GM12878 (cell line): Measurements from ENCODE around the gene LTB4R2. TPM values are rescaled to one million over a fixed set of nuclear protein-coding genes. Genes with fewer than 3 reads are reported as not detected.

Experiments used
- ATAC-seq: fragments of 200-7000 bp; cut with Tn5 transposase; 3 replicates; pipeline ENCODE4 v1.9.1; 2020; ENCODE audit warnings: mild to moderate bottlenecking, moderate library complexity
- BruUV-seq: library from RNA; stranded (reverse); fragments of 400-500 nt; replicated peaks from 2 replicates; lab custom pipeline; 2021; lab: Mats Ljungman, UMichigan
- CTCF ChIA-PET: fragments of 300-600 bp; sonication (Branson Sonifier 250); formaldehyde crosslinking; extraction: SDS; loops from one replicate; lab custom pipeline; 2021; ENCODE audit warnings: inconsistent platforms; lab: Yijun Ruan, JAX
- POLR2A ChIA-PET: fragments of 350-600 bp; formaldehyde crosslinking; extraction: SDS; loops from one replicate; lab custom pipeline; 2021; ENCODE audit warnings: inconsistent platforms; lab: Charles Lee
- RAD21 ChIA-PET: fragments of 300-600 bp; sonication (Branson Sonifier 250); formaldehyde crosslinking; loops from one replicate; lab custom pipeline; 2023; ENCODE audit warnings: antibody characterized with exemption; ENCODE audit not compliant: unreplicated experiment; lab: Charles Lee
- SMC1A ChIA-PET: fragments of 300-600 bp; sonication (Branson Sonifier 250); formaldehyde crosslinking; loops from one replicate; lab custom pipeline; 2023; ENCODE audit not compliant: unreplicated experiment, uncharacterized antibody; lab: Charles Lee
- DNase-seq: peaks from one replicate; pipeline ENCODE4 v3.0.0-alpha.2; 2011; ENCODE audit warnings: low read depth, low spot score
- FAIRE-seq: peaks from 3 replicates; lab custom pipeline; 2011; peaks lifted over from hg19 to GRCh38; lab: Jason Lieb, UNC
- H2AFZ ChIP-seq: 2 replicates; pipeline ENCODE4 v1.6.0; 2011; ENCODE audit warnings: low read depth, low read length, control low read depth; ENCODE audit not compliant: control insufficient read depth
- H3K27ac ChIP-seq: 2 replicates; pipeline ENCODE4 v1.5.1; 2011; ENCODE audit warnings: control low read depth; ENCODE audit not compliant: control insufficient read depth, insufficient read depth
- H3K27me3 ChIP-seq, 2 experiments: replicated peaks in 1 of 2; 2 replicates each; pipeline versions ENCODE4 v1.6.0 to v1.6.1; 2011; ENCODE audit warnings: low read length in 1 of 2; ENCODE audit not compliant: control insufficient read depth in 2 of 2, insufficient read depth in 2 of 2
- H3K36me3 ChIP-seq, 2 experiments: 2 replicates each; pipeline ENCODE4 v1.5.1; 2011; ENCODE audit warnings: low read length in 1 of 2; ENCODE audit not compliant: control insufficient read depth in 2 of 2, insufficient read depth in 2 of 2
- H3K4me1 ChIP-seq: 2 replicates; pipeline ENCODE4 v1.6.1; 2011; ENCODE audit warnings: mild to moderate bottlenecking, low read length, moderate library complexity, mixed read lengths; ENCODE audit not compliant: control insufficient read depth, insufficient read depth
- H3K4me2 ChIP-seq: 2 replicates; pipeline ENCODE4 v1.6.0; 2011; ENCODE audit warnings: control low read depth; ENCODE audit not compliant: control insufficient read depth, insufficient read depth
- H3K4me3 ChIP-seq: fragments of 200-600 bp; sonication (generic); 2 replicates; pipeline ENCODE4 v1.5.1; 2016
- H3K79me2 ChIP-seq: 2 replicates; pipeline ENCODE4 v1.6.0; 2011; ENCODE audit warnings: low read length; ENCODE audit not compliant: control insufficient read depth, insufficient read depth
- H3K9ac ChIP-seq: 2 replicates; pipeline ENCODE4 v1.8.0; 2011; ENCODE audit warnings: low read length, control low read depth, mixed read lengths; ENCODE audit not compliant: control insufficient read depth, insufficient read depth
- H3K9me3 ChIP-seq: replicated peaks from 3 replicates; pipeline ENCODE4 v1.5.1; 2011; ENCODE audit warnings: mild to moderate bottlenecking, low read length; ENCODE audit not compliant: control insufficient read depth, insufficient read depth
- H4K20me1 ChIP-seq: 2 replicates; pipeline ENCODE4 v1.6.0; 2011; ENCODE audit not compliant: control insufficient read depth, insufficient read depth
- CEBPZ ChIP-seq: fragments of 150-350 bp; IDR thresholded peaks from 2 replicates; pipeline ENCODE4 v1.6.1; 2016; ENCODE audit warnings: low read depth, low read length
- HDAC6 ChIP-seq: fragments of 200-600 bp; sonication (generic); IDR thresholded peaks from one replicate; pipeline ENCODE4 v1.8.0; 2017; ENCODE audit warnings: antibody characterized with exemption; ENCODE audit not compliant: unreplicated experiment
- NBN ChIP-seq: fragments of 450-650 bp; IDR thresholded peaks from 2 replicates; pipeline ENCODE4 v1.6.1; 2016
- NFYB ChIP-seq: IDR thresholded peaks from 2 replicates; pipeline ENCODE4 v1.6.1; 2011; ENCODE audit warnings: low read depth, mild to moderate bottlenecking, low read length, improper control_type of control experiment, moderate library complexity; ENCODE audit not compliant: insufficient read depth
- PAX8 ChIP-seq: fragments of 450-650 bp; IDR thresholded peaks from 2 replicates; pipeline ENCODE4 v1.6.1; 2017; ENCODE audit warnings: mild to moderate bottlenecking, moderate library complexity
- SRF ChIP-seq, 2 experiments: IDR thresholded peaks; 2 replicates each; pipeline ENCODE4 v1.6.1; 2011; ENCODE audit warnings: low read depth in 2 of 2, low read length in 2 of 2, mild to moderate bottlenecking in 1 of 2, moderate library complexity in 1 of 2
- WGBS: methylation state at CpG from one replicate; pipeline ENCODE4 v1.1.6; 2016; ENCODE audit warnings: low lambda C conversion rate; ENCODE audit not compliant: insufficient replicate concordance, insufficient coverage; ENCODE audit errors: missing lambda C conversion rate; 5-methylcytosine and 5-hydroxymethylcytosine counted together
- in situ Hi-C: fragments of 300-500 bp; cut with MboI; formaldehyde crosslinking; loops from 9 replicates; pipeline ENCODE4 v1.14.3; 2018; ENCODE audit warnings: mixed read lengths
- intact Hi-C: fragments of 100-400 bp; cut with micrococcal nuclease; formaldehyde crosslinking; loops from one replicate; pipeline ENCODE4 v1.14.2; 2022; ENCODE audit not compliant: unreplicated experiment
- polyA plus RNA-seq, 11 experiments: library from polyadenylated mRNA; depleted of rRNA in 4 of 11; unstranded in 6 of 11; stranded (reverse) in 5 of 11; fragments of >200 nt; fragmentation: Nextera tagmentation in 4 of 11; fragmentation: Illumina TruSeq in 1 of 11; extraction: Ambion mirVana in 4 of 11; extraction: Trizol in 1 of 11; gene quantifications; 1 replicate in 1 of 11; 2 replicates in 10 of 11; pipeline versions ENCODE4 v1.2.1 to v1.2.3, GENCODE V29; 2011 to 2016; ENCODE audit warnings: inconsistent platforms in 2 of 11, missing spikeins in 2 of 11, low read depth in 1 of 11
- total RNA-seq, 4 experiments: library from RNA; depleted of rRNA in 3 of 4; stranded (reverse); fragments of >200 nt in 3 of 4; fragmentation: Illumina TruSeq in 1 of 4; extraction: Trizol in 1 of 4; gene quantifications; 2 replicates each; pipeline versions ENCODE4 v1.2.1 to v1.2.3, GENCODE V29; 2013 to 2021
- TF ChIP-seq, protein P1 (sequence below): fragments of 450-650 bp; IDR thresholded peaks from 2 replicates; pipeline ENCODE4 v1.6.1; 2016; ENCODE audit warnings: mild to moderate bottlenecking, moderate library complexity, borderline replicate concordance
- TF ChIP-seq, protein P2 (sequence below): fragments of 450-650 bp; formaldehyde crosslinking; IDR thresholded peaks from 2 replicates; pipeline ENCODE4 v1.4.0; 2020; ENCODE audit warnings: mild to moderate bottlenecking, moderate library complexity
- TF ChIP-seq, protein P3 (sequence below): fragments of 450-650 bp; IDR thresholded peaks from 2 replicates; pipeline ENCODE4 v1.6.1; 2016; ENCODE audit warnings: mild to moderate bottlenecking

LTB4R2 gene
- total and polyA plus RNA-seq, 10 of the 15 experiments (the other 5 are each of a cell fraction or from before 2014, with no cell fraction given): 0.06 to 16.0 (median 2.6) TPM

- Histone ChIP-seq H2AFZ (no peak overlapping the region), H3K27me3 (peaks cover 1 to 4% of the 10 kb centered on the region in 2 experiments; a peak in 3 of 4 replicates), H3K27ac (no peak overlapping the region), H3K4me2 (no peak overlapping the region), H3K9me3 (no peaks in the 10 kb centered on the region), H3K79me2 (no peaks in the 10 kb centered on the region), H3K4me3 (no peak overlapping the region), H3K36me3 (no peaks in the 10 kb centered on the region), H3K4me1 (no peaks in the 10 kb centered on the region), H3K9ac (no peak overlapping the region), H4K20me1 (no peaks in the 10 kb centered on the region)
- BruUV-seq: no TSS peak
- WGBS: 24% methylated on average over 5 of the region's 5 CpGs
- no peak for ATAC-seq
- ChIA-PET RAD21 (no interaction called here), POLR2A (interaction anchor here (1.2 kb wide), 1 partner anchor 17 kb away, joined by 3 read pairs; no protein-coding TSS in a partner anchor), CTCF (interaction anchor here (0.9 to 1.5 kb wide), 4 partner anchors 12 to 82 kb away, joined by 3 to 7 read pairs (median 4); no protein-coding TSS in a partner anchor), SMC1A (interaction anchor here (0.6 kb wide), 1 partner anchor 69 kb away, joined by 3 read pairs; no protein-coding TSS in a partner anchor)
- in situ Hi-C loops (no loop called here), intact Hi-C loops (no loop called here)
- no peak for FAIRE-seq
- DNase-seq: no peak
- TF ChIP-seq SRF (IDR thresholded peaks at IDR 0.05; ENCODE audit: low read depth in 2 of 2, low read length in 2 of 2): no peak
- no peak for TF ChIP-seq HDAC6
- no peak for TF ChIP-seq PAX8
- TF ChIP-seq, protein P1, sequence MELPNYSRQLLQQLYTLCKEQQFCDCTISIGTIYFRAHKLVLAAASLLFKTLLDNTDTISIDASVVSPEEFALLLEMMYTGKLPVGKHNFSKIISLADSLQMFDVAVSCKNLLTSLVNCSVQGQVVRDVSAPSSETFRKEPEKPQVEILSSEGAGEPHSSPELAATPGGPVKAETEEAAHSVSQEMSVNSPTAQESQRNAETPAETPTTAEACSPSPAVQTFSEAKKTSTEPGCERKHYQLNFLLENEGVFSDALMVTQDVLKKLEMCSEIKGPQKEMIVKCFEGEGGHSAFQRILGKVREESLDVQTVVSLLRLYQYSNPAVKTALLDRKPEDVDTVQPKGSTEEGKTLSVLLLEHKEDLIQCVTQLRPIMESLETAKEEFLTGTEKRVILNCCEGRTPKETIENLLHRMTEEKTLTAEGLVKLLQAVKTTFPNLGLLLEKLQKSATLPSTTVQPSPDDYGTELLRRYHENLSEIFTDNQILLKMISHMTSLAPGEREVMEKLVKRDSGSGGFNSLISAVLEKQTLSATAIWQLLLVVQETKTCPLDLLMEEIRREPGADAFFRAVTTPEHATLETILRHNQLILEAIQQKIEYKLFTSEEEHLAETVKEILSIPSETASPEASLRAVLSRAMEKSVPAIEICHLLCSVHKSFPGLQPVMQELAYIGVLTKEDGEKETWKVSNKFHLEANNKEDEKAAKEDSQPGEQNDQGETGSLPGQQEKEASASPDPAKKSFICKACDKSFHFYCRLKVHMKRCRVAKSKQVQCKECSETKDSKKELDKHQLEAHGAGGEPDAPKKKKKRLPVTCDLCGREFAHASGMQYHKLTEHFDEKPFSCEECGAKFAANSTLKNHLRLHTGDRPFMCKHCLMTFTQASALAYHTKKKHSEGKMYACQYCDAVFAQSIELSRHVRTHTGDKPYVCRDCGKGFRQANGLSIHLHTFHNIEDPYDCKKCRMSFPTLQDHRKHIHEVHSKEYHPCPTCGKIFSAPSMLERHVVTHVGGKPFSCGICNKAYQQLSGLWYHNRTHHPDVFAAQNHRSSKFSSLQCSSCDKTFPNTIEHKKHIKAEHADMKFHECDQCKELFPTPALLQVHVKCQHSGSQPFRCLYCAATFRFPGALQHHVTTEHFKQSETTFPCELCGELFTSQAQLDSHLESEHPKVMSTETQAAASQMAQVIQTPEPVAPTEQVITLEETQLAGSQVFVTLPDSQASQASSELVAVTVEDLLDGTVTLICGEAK: no peak
- TF ChIP-seq, protein P2, sequence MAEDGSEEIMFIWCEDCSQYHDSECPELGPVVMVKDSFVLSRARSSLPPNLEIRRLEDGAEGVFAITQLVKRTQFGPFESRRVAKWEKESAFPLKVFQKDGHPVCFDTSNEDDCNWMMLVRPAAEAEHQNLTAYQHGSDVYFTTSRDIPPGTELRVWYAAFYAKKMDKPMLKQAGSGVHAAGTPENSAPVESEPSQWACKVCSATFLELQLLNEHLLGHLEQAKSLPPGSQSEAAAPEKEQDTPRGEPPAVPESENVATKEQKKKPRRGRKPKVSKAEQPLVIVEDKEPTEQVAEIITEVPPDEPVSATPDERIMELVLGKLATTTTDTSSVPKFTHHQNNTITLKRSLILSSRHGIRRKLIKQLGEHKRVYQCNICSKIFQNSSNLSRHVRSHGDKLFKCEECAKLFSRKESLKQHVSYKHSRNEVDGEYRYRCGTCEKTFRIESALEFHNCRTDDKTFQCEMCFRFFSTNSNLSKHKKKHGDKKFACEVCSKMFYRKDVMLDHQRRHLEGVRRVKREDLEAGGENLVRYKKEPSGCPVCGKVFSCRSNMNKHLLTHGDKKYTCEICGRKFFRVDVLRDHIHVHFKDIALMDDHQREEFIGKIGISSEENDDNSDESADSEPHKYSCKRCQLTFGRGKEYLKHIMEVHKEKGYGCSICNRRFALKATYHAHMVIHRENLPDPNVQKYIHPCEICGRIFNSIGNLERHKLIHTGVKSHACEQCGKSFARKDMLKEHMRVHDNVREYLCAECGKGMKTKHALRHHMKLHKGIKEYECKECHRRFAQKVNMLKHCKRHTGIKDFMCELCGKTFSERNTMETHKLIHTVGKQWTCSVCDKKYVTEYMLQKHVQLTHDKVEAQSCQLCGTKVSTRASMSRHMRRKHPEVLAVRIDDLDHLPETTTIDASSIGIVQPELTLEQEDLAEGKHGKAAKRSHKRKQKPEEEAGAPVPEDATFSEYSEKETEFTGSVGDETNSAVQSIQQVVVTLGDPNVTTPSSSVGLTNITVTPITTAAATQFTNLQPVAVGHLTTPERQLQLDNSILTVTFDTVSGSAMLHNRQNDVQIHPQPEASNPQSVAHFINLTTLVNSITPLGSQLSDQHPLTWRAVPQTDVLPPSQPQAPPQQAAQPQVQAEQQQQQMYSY (CRISPR knock-in tag): no peak
- TF ChIP-seq NFYB: no peak
- TF ChIP-seq, protein P3, sequence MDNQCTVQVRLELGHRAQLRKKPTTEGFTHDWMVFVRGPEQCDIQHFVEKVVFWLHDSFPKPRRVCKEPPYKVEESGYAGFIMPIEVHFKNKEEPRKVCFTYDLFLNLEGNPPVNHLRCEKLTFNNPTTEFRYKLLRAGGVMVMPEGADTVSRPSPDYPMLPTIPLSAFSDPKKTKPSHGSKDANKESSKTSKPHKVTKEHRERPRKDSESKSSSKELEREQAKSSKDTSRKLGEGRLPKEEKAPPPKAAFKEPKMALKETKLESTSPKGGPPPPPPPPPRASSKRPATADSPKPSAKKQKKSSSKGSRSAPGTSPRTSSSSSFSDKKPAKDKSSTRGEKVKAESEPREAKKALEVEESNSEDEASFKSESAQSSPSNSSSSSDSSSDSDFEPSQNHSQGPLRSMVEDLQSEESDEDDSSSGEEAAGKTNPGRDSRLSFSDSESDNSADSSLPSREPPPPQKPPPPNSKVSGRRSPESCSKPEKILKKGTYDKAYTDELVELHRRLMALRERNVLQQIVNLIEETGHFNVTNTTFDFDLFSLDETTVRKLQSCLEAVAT: no peak
- TF ChIP-seq CEBPZ: no peak
- no peak for TF ChIP-seq NBN
Measured at GRCh38 chr14:24349742-24350141, 39.8 kb downstream of the LTB4R2 start.
